Right atrium auricular region (tissue), 2 donors: ENCODE measurements around the gene RHBDF2. TPM values are rescaled to one million over a fixed set of nuclear protein-coding genes. Genes with fewer than 3 reads are reported as not detected.

ENCODE experiments used
- DNase-seq: peaks from one replicate; pipeline ENCODE4 v3.0.0-alpha.2; 2019; ENCODE audit warnings: low spot score
- H3K27ac ChIP-seq, 2 donors: fragments of 200-600 bp; sonication (generic); 1 replicate in 1 of 2; 2 replicates in 1 of 2; pipeline ENCODE4 v1.5.1; 2016 to 2019
- H3K27me3 ChIP-seq, 2 donors: fragments of 200-600 bp; sonication (generic); one replicate each; pipeline versions ENCODE4 v1.5.1 to v1.6.0; 2017 to 2019
- H3K36me3 ChIP-seq: fragments of 200-600 bp; sonication (generic); one replicate; pipeline ENCODE4 v1.5.1; 2016
- H3K4me1 ChIP-seq, 2 donors: fragments of 200-600 bp; sonication (generic); one replicate each; pipeline versions ENCODE4 v1.5.1 to v1.6.0; 2017 to 2019
- H3K4me3 ChIP-seq, 2 donors: fragments of 200-600 bp; sonication (generic); 1 replicate in 1 of 2; 2 replicates in 1 of 2; pipeline ENCODE4 v1.5.1; 2017 to 2019; ENCODE audit warnings: mild to moderate bottlenecking in 1 of 2, moderate library complexity in 1 of 2
- H3K9me3 ChIP-seq, 2 donors: fragments of 200-600 bp; sonication (generic); one replicate each; pipeline ENCODE4 v1.5.1; 2019
- CTCF ChIP-seq, 2 donors: fragments of 200-600 bp; sonication (generic); IDR thresholded peaks; one replicate each; pipeline ENCODE4 v1.5.1; 2019; ENCODE audit warnings: antibody characterized with exemption in 2 of 2
- total RNA-seq, 2 donors: library from RNA; depleted of rRNA; stranded (reverse); fragments of >200 nt; gene quantifications; one replicate each; pipeline ENCODE4 v1.1.0, GENCODE V29; 2016

RHBDF2 gene
- total RNA-seq, 2 donors from 2014 or later = 13.6 to 14.8 TPM

- TF ChIP-seq CTCF (IDR thresholded peaks at IDR 0.05) = no peak
- Histone ChIP-seq H3K4me1 (peaks cover 0 to 66% of the 10 kb centered on the region in 2 donors), H3K27ac (peak overlapping the region; percentile 90 to 94), H3K4me3 (peak overlapping the region in 1 of 2 donors; percentile 78), H3K27me3 (no peaks in the 10 kb centered on the region), H3K36me3 (no peaks in the 10 kb centered on the region), H3K9me3 (no peaks in the 10 kb centered on the region)
- DNase-seq = no peak
Observed at GRCh38 chr17:76499267-76499667, 2.0 kb downstream of the RHBDF2 start.

- H3K4me3 ChIP-seq = peak overlapping the region in 1 of 2 donors; percentile 78
Observed at GRCh38 chr17:76498876-76499251, 2.4 kb downstream of the RHBDF2 start.

GRCh38 chr17:76497979-76498875, 3.0 kb downstream of the RHBDF2 start:
- peak; percentile 87 for DNase-seq
- TF ChIP-seq CTCF (IDR thresholded peaks at IDR 0.05) = no peak
- Histone ChIP-seq H3K36me3 (no peaks in the 10 kb centered on the region), H3K4me3 (peak overlapping the region in 1 of 2 donors; percentile 18), H3K27me3 (no peaks in the 10 kb centered on the region), H3K27ac (peak overlapping the region; percentile 90 to 94), H3K9me3 (no peaks in the 10 kb centered on the region), H3K4me1 (peaks cover 0 to 76% of the 10 kb centered on the region in 2 donors)

More at GRCh38 chr17:76498876-76499251, 2.4 kb downstream of the RHBDF2 start:
- peak overlapping the region; percentile 90 to 94 for H3K27ac ChIP-seq
- H3K9me3 ChIP-seq = no peaks in the 10 kb centered on the region
- no peaks in the 10 kb centered on the region for H3K36me3 ChIP-seq
- H3K4me1 ChIP-seq = peaks cover 0 to 70% of the 10 kb centered on the region in 2 donors
- no peak for TF ChIP-seq CTCF (IDR thresholded peaks at IDR 0.05)
- DNase-seq = no peak
- no peaks in the 10 kb centered on the region for H3K27me3 ChIP-seq

GRCh38 chr17:76497699-76497978, 3.6 kb downstream of the RHBDF2 start:
- no peak for TF ChIP-seq CTCF (IDR thresholded peaks at IDR 0.05)
- Histone ChIP-seq H3K36me3 (no peaks in the 10 kb centered on the region), H3K27ac (peak overlapping the region; percentile 90 to 94), H3K4me3 (peak overlapping the region in 1 of 2 donors; percentile 18), H3K4me1 (peaks cover 0 to 82% of the 10 kb centered on the region in 2 donors), H3K9me3 (no peaks in the 10 kb centered on the region), H3K27me3 (no peaks in the 10 kb centered on the region)
- no peak for DNase-seq

GRCh38 chr17:76496464-76496863, 4.8 kb downstream of the RHBDF2 start:
- no peak overlapping the region for H3K4me3 ChIP-seq

More at GRCh38 chr17:76496464-76496863, 4.8 kb downstream of the RHBDF2 start:
- Histone ChIP-seq H3K9me3 (no peaks in the 10 kb centered on the region), H3K27me3 (no peaks in the 10 kb centered on the region), H3K36me3 (no peaks in the 10 kb centered on the region), H3K27ac (peak overlapping the region in 1 of 2 donors; percentile 94), H3K4me1 (peaks cover 0 to 85% of the 10 kb centered on the region in 2 donors)
- DNase-seq = no peak
- TF ChIP-seq CTCF (IDR thresholded peaks at IDR 0.05) = no peak
